ENCODE measurements around the gene MAGI2.
"Not testable (repeated sequence)": the region's sequence is repeated elsewhere in the genome, so short reads cannot be mapped to it uniquely, and the experiment has no call there.

MAGI2 gene

DNA sequence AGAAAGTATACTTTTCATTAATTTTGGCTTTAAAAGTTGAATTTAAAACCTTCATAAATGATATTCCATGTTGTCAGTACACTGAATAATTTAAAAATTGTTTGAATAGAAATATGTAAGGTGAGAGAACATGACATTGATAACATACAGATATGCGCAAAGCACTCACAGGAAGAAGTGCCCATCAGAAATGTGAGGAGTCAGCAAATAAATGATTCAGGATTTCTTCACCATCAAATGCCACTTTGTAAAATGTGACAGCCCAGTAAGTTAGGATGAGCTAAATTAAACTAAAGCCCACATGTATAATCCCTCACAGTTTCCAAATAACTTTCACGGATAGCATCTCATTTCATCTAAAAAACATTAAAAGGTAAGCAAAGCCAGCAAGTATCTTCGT lies 417.6 kb downstream of the MAGI2 start:
- no peak for DNase-seq

DNA sequence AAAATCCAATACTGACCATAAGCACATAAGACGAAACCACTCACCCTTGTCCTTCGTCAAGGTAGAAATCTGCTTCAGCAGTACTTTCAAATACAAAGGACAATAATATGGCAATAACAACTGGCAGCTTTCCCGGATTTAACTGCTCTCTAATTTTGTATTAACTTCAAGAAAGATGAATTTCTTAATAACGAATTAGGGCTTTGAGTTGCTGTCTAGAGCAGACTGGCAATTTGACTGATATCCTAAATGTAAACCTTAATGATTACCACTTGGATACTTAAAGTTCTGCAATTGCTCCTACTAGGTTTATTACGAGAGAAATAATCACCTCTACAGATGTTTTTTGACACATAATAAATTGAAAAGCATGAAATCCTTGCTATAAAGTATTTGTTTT lies 418.7 kb downstream of the MAGI2 start:
- DNase-seq, result no peak

DNA sequence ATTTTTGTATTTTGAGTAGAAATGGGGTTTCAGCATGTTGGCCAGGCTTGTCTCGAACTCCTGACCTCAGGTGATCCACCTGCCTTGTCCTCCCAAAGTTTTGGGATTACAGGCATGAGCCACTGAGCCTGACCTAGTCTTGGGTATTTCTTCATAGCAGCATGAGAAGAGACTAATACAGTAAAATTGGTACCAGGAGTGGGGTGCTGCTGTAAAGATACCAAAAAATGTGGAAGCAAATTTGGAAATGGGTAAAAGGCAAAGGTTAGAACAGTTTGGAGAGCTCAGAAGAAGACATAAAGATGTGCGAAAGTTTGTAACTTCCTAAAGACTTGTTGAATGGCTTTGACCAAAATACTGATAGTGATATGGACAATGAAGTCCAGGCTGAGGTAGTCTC lies 433.8 kb downstream of the MAGI2 start:
- DNase-seq, result not testable (repeated sequence)

DNA sequence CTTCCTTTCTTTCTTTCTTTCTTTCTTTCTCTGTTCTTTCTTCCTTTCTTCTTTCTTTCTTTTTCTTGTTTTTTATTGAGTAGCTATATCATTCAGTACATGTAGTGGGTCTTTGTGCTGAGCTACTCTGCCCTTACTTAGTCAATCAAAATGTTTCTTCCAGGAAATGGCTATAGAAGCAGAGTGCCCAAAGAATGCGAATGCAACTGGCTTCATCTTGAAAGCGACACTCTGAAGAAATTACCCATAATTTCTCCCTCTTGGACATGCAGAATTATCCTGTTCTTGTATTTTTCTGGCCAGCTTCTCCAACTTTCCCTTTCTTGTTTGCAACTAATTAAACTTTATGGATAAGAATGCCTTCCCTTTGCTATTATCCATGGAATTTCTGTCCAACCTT lies 441.5 kb downstream of the MAGI2 start:
- no peak for DNase-seq

DNA sequence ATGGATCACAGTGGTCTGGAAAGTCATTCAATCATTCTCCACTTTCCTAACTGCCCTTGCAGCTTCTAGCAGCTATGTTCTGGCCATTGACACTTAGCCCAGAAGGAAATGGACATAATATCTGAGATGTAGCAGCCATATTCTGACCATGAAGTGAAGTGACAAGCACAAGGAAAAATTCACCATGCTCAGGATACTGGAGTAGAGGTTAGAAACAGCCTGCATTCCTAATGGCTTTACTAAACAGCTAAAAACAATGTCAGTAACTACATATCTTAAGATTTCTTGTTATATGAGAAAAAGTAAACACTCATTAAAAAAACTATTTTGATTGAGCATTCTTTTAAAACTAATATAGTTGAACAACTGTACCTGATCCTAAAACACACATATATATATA lies 443.8 kb downstream of the MAGI2 start:
- no peak for DNase-seq

DNA sequence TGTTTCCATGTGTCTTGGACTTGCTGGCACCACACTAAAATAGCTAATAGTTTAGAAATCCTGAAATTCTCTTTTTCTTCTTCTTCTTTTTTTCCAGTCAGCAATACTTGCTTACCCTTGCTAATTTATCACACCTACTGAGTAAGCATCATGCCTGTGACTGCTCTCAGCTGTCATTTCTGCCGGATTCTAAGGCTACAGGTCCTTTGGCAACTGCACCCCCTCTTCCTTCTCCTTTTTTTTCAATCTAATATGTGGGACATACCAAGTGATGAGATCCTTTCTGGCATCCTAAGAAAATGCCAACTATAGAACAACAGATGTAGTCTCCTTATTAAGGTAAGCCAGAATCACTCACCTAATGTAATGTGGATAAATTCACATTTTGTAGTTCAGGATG lies 444.7 kb downstream of the MAGI2 start:
- no peak for DNase-seq

DNA sequence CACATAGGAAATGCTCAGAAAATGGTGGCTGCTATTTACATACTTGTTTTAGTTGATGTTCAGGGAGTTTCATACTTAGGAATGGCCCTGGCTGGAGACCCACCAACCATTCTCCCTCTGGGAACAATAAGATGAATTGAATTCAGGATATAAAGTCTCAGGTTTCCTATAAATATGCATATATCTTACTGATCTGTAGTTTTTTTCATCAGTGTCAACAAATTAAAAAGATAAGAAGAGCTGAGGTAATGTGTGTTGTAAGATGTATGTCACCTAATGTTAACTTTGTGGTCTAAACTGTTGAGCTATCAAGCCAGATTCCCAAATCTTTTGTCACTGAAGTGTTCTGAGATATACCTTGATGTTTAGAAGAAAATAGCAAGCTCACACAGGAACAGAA lies 457.5 kb downstream of the MAGI2 start:
- no peak for DNase-seq

DNA sequence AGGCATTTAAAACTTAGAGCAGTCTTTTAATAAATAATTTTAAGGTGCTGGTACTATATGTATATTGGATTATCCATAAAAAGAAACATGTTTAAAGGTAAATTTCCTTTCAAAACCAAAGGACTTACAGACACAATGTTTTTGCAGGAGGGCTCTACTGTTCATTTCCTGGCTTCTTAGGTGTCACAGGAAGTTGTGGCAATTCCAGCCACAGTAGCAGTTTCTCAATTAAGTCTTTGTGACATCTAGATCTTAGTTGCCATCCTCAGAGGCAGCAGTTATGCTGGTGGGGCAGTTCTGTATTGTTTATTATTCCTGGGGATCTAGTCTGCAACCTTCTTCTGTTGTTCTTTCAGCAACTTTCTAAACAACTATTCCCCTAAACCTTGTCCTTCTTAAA lies 460.1 kb downstream of the MAGI2 start:
- DNase-seq, result no peak

DNA sequence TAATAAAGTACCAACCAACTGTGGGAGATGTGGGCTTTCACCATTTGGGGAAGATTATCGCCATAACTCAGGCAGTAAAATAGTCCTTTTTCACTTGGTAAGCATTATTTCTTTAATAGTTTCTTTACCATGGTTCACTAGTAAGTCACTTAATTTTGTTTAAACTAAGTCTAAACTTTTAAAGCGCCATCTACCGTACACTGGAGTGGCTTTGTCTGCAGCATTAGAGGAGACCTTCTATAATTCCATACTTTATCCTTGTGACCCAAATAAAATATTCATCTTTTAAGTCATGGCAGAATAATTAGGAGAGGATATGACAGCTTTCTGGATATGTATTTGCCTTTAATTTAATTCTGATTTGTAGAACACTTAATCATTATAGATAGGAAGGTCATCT lies 468.0 kb downstream of the MAGI2 start:
- no peak for DNase-seq

DNA sequence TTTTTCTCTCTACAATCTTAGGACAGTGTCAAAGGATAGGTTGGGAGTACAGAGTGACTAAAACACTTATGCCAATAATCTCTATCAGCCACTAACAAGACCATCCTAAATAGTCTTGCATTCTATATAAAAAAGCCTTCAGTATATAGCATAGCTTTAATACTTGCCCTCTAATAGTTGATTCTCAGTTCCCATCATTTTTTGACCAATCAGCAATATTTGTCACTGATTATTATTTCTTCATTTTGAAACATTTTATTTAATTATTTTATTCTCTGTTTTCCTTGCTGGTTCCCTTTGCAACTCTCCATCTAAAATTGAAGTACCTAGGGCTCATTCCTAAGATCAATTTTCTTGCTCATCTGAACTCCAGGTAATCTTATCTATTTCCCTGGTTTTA lies 470.0 kb downstream of the MAGI2 start:
- no peak for DNase-seq

DNA sequence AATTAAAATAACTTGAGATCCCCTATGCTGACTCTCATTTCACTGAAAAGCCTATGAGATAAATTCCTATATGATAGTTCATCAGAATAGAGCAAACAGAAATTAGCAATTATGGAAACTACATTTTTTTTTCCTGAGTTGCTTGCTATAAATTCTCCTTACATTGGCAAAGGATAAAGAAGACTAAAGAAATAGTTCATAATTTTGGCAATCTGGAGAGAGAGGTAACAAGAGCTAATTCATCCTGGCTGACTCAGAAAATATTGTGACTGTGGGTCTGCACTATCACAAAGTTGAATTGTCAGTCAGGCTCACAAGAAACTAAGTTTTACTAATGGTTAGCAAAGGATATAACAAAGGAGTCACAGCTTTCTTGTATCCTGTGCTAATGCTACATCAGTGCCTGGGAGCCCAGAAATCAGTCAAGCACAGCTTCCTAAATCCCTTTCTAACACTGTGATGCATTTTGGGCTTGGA lies 483.0 kb downstream of the MAGI2 start:
- DNase-seq, result no peak

DNA sequence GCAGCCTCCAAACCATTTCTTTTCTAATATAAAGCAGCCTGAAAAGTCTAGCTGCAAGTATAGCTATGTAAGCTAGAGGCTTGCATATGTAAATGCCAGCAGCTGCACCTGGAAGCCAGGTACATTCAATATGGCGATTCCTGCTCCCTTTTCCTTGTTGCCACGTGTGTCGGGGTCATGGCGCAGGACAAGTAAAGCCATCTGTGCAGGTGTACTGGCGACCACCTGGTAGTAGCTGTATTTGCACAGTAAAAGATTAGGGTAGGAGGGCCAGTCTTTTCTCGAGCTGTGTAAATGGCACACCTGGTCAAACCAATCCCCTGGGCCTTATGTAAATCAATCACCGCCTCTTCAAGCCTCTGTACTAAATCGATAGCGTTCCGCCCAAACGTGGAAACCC lies 484.5 kb downstream of the MAGI2 start:
- no peak for DNase-seq

DNA sequence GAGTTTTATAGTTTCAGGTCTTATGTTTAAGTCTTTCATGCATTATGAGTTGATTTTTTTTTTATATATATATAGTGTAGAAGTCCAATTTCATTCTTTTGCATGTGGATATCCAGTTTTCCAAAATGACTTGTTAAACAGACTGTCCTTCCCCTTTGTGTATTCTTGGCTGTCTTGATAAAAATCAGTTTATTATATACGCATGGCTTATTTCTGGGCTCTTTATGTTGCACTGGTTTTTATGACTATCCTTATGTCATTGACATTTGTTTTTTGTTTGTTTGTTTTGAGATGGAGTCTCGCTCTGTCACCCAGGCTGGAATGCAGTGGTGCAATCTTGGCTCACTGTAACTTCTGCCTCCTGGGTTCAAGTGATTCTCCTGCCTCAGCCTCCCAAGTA lies 485.9 kb downstream of the MAGI2 start:
- DNase-seq, result not testable (repeated sequence)

DNA sequence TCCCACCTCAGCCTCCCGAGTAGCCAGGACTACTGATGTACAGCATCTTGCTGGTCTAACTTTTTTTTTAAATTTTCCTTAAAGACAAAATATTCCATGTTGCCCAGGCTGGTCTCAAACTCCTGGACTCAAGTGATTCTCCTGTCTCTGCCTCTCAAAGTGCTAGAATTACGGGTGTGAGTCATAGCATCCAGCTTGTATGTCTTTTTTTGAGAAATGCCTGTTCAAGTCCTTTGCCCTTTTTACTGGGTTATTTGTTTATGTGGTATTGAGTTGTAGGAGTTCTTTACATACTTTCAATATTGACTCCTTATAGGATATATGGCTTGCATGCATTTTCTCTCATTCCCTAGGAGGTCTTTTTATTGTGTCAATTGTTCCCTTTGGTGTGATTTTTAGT lies 486.4 kb downstream of the MAGI2 start:
- DNase-seq, result no peak

DNA sequence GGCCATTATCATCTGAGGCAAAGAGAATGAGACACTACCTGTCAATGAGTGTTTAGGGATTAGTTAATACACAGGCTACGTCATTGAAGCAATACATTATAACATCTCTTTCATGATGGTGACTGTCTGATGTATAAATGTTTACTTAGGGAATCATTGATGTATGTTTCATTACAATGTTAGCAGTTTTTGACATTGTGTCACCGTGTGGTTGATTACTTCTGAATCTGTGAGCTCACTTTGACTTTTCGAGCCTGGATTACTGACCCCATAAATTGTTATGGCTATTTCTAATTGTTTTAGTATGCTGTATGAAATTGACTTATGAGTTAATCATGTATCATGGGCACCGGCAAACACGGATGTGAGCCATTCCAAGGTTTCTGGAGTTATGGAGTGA lies 494.0 kb downstream of the MAGI2 start:
- no peak for DNase-seq

DNA sequence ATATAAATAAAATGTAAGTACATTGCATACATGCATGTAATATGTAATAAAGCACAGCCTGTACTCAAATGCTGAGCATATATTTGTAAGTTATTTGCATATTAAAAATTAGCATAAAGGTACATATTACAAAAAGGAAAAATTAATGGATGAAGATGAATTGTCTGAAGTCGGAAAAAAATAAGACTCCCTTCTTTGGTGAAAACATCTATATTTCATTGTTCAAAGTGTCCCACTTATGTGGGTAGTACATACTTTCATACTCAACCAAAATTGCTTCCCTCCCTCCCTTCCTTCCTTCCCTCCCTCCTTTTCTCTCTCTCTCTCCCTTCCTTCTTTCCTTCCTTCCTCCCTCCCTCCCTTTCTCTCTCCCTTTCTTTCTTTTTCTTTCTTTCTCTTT lies 498.1 kb downstream of the MAGI2 start:
- no peak for DNase-seq

DNA sequence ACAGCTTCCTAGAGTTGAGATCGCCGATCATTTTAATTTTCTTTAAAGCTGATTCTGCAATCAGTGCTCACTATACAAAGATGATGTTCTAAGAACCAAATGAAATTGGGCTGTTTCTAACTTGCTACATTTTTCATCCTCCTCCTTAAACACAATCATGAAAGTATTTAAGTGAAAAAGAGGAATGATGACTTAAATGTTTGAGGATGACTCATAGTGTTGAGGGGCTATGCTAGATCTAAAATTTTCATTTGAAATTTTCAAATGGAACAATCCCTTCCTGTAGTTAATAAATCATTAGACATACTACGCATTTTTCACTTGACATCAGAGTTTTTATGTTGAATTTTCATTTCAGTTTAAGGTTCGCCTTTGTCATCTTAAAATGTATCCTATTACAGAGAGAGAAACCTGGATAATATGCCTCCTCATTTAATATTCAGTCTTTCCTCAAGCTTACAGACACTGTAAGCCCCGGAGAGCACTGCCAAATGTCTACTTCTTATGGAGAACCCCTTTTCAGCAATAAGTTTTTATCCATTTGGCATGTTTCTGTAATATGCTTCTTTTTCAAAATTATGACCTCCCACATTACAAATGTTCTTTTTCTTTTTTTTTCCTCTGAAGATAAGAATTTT lies 499.6 kb downstream of the MAGI2 start:
- no peak for DNase-seq

DNA sequence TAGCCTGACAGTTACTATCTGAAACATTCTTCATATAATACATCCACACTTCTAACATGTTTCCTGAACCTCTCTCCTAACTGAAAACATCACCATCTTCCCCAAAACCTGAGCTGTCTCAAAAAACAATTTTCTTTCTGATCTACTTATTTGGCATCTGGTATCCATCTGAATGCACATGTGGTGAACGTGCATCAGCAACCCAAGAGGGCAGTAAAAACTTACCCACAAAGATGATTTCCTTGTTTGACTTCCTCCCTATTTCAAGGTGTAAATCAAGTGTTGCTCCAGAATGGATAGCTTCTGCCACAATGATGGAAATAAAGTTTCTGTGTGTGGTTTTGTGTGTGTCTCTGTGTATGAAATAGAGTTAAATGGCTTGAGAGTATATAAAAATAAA lies 500.4 kb downstream of the MAGI2 start:
- DNase-seq, result no peak

DNA sequence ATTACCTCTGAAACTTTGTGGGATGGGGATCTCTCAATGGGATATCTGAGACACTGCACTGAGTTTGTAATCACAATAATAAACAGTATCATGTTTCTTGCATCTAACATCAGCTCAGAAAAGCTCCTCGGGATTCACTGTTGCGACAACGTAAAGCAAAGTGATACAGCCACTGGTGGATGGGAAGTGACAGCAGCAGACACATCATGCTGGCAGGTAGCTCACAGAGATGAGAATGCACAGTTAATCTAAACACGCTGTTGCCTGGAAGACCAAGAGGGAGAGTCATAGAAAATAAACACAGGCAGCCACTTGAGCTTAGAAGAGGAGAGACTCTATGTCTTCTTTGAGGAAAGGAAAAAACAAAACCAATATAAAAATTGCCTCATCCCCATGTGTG lies 513.8 kb downstream of the MAGI2 start:
- DNase-seq, result no peak

DNA sequence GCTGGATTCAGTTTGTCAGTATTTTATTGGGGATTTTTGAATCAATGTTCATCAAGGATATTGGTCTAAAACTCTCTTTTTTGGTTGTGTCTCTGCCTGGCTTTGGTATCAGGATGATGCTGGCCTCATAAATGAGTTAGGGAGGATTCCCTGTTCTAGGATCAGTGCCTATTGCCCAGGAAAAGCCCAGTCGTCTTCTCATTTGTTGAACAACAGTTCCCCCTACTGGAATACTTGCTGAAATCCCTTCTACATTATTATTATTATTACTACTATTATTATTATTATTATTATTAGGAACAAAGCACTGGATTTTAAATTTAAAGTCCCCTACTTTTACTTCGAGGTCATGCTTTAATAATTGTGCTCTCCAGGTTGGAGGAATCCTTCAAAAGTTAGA lies 528.9 kb downstream of the MAGI2 start:
- no peak for DNase-seq

DNA sequence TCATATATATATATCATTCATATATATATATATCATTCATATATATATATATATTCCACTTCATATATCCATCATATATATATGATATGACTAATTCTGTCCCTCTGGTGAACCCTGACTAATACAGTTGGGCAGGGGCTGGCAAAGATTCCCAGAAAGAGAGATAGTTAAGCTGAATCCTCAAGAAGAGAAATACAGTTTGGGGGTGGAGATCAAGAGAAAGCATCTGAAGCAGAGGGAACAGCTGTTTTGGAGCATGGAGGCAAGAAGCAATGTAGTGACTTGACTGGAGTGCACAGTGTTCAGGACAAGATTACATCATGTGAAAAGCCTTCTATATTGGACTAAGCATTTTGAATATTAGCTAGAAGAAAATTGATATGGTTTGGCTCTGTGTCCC lies 540.7 kb downstream of the MAGI2 start:
- DNase-seq, result no peak

DNA sequence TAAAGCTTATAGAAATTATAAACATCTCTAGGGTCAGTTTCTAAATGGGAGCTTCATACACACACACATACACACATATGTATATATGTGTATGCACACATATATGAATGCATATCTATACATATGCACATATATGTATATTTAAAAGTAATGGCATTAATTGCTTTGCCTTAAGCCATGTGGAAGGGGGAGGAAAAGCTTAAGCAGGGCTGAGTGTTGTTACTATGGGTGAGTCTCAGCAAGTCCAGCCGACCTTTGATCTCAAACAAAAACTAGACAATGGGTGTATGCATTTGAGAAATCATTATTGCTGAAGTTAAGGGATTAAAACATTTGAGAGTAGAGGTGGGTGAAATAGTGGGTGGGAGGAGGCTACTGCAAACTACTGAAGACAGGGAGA lies 546.7 kb downstream of the MAGI2 start:
- DNase-seq, result no peak

DNA sequence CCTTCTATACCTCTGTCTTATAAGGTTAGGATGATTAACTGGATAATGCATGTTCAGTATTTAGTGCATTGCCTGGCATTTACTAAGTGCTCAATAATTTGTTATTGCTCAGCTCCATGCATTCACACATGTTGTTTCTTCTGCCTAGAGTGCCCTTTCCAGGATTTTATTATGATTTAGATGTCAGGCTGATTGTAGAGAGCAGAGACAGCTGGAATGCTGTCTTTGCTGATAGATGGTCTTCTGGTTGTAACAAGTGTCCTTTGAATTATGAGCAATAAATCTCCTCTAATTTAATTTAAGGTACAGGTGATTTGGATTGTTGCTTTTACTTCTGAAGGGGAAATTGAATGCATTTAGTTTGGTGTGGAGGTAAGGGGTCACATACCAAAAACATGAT lies 548.0 kb downstream of the MAGI2 start:
- no peak for DNase-seq

DNA sequence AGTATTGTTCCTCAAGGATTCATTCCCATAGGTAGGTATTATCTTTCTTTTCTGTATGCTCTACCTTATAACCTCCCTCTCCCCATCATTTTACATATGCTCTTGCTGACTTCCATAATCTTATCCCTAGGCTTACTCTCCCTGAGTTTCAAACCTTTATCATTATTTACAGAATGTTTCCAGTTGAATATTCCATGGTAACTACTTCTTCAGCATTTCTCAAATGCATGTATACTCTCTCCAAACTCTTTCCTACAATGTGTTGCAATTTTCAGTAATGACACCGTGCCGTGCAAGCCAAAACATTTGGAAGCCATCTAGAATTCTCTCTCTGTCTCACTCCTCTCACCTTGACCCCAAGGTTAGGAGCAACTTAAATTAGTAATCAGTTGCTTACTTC lies 548.5 kb downstream of the MAGI2 start:
- no peak for DNase-seq

DNA sequence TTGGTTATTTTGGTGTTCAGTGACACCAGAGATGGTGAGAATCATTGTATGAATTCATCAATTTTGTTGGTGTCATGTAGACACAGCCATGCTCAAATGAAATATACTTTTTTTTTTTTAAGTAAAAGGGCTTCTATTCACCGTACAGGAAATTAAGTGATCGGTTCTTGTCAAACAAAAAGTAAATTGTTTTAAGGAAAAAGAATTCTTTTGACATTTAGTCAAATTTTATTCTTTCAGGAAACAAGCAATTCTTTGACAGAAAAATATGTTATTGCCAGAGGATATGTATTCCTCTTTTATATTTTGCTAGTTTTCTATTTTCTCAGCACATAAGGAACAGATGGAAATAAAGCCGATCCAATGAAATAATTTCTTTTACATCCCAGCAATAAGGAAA lies 551.9 kb downstream of the MAGI2 start:
- DNase-seq, result no peak

DNA sequence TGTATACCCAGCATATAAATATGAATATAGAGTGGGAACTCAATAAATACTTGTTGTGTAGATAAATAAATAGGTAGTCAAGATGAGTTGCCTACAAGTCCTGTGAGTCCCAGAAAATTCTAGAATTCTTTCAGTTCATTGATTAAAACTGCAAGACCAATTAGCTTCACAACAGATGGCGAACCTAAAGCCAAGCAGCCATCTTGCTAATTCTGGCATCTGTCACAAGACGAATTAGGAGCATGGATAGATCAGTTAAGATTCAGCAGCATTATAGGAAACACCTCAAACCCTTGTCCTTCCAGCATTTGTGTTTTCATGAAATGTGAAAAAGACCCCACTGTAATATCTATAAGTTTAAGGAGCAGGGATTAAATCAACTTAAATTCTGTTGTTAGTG lies 552.7 kb downstream of the MAGI2 start:
- no peak for DNase-seq
